K562 (cell line): ENCODE measurements around the gene TTC39B. TPM values are rescaled to one million over a fixed set of nuclear protein-coding genes. Genes with fewer than 3 reads are reported as not detected.

Experiments used
- CCAR2 ChIP-seq: fragments of 200-400 bp; formaldehyde crosslinking; IDR thresholded peaks from 2 replicates; pipeline ENCODE4 v1.6.1; 2017; ENCODE audit warnings: mild to moderate bottlenecking, low read depth, low read length
- CHD2 ChIP-seq: IDR thresholded peaks from 2 replicates; pipeline ENCODE4 v1.6.1; 2011; ENCODE audit warnings: low read depth, low read length
- CHD4 ChIP-seq: fragments of 200-600 bp; sonication (generic); IDR thresholded peaks from 3 replicates; pipeline ENCODE4 v1.6.1; 2012; ENCODE audit warnings: low read depth, mild to moderate bottlenecking, mixed read lengths, low read length, inconsistent platforms; ENCODE audit not compliant: insufficient read depth, insufficient replicate concordance, poor library complexity, severe bottlenecking
- ERF ChIP-seq: fragments of 450-650 bp; formaldehyde crosslinking; IDR thresholded peaks from 2 replicates; pipeline ENCODE4 v1.4.0; 2020; ENCODE audit warnings: mild to moderate bottlenecking, mixed read lengths
- HCFC1 ChIP-seq: IDR thresholded peaks from 2 replicates; pipeline ENCODE4 v1.6.1; 2012; ENCODE audit warnings: low read depth, low read length, improper control_type of control experiment
- KAT2B ChIP-seq: IDR thresholded peaks from one replicate; pipeline ENCODE4 v1.6.1; 2012; ENCODE audit warnings: low read depth, mild to moderate bottlenecking, control low read depth, inconsistent platforms, low read length, moderate library complexity
- KAT8 ChIP-seq: fragments of 450-650 bp; IDR thresholded peaks from 2 replicates; pipeline ENCODE4 v1.6.1; 2016; ENCODE audit warnings: low read depth, mild to moderate bottlenecking
- MAFK ChIP-seq: IDR thresholded peaks from 2 replicates; pipeline ENCODE4 v1.6.1; 2011; ENCODE audit warnings: low read length, improper control_type of control experiment
- NEUROD1 ChIP-seq: fragments of 150-350 bp; IDR thresholded peaks from 2 replicates; pipeline ENCODE4 v1.6.1; 2014; ENCODE audit warnings: borderline replicate concordance, low read length, low read depth; ENCODE audit not compliant: partially characterized antibody
- PCBP1 ChIP-seq: fragments of 200-400 bp; formaldehyde crosslinking; IDR thresholded peaks from 2 replicates; pipeline ENCODE4 v1.6.1; 2018; ENCODE audit warnings: mild to moderate bottlenecking, low read depth, low read length; ENCODE audit not compliant: poor library complexity, severe bottlenecking
- RBM14 ChIP-seq: fragments of 200-400 bp; formaldehyde crosslinking; IDR thresholded peaks from 2 replicates; pipeline ENCODE4 v1.6.1; 2018; ENCODE audit warnings: low read depth, mild to moderate bottlenecking, low read length, moderate library complexity, borderline replicate concordance; ENCODE audit not compliant: insufficient read depth
- SAFB2 ChIP-seq: fragments of 200-400 bp; formaldehyde crosslinking; IDR thresholded peaks from 2 replicates; pipeline ENCODE4 v1.6.1; 2018; ENCODE audit warnings: borderline replicate concordance, low read length, low read depth, moderate library complexity; ENCODE audit not compliant: severe bottlenecking
- SMC3 ChIP-seq: conservative IDR thresholded peaks from 2 replicates; pipeline ENCODE4 v1.6.1; 2011; ENCODE audit warnings: low read depth, low read length, improper control_type of control experiment; ENCODE audit not compliant: insufficient read depth
- SNIP1 ChIP-seq: fragments of 450-650 bp; IDR thresholded peaks from 2 replicates; pipeline ENCODE4 v1.7.1; 2017; ENCODE audit warnings: low read depth, mild to moderate bottlenecking
- XRCC3 ChIP-seq: fragments of 450-650 bp; IDR thresholded peaks from 2 replicates; pipeline ENCODE4 v1.6.1; 2017; ENCODE audit warnings: mild to moderate bottlenecking, moderate library complexity
- YY1 ChIP-seq, 3 experiments: IDR thresholded peaks; 2 replicates each; pipeline ENCODE4 v1.6.1; 2011; ENCODE audit warnings: low read length in 2 of 3, mild to moderate bottlenecking in 2 of 3, moderate library complexity in 2 of 3, borderline replicate concordance in 1 of 3, control low read depth in 1 of 3, low read depth in 1 of 3; ENCODE audit not compliant: insufficient read depth in 3 of 3, insufficient replicate concordance in 2 of 3, control insufficient read depth in 1 of 3, insufficient read length in 1 of 3; ENCODE audit errors: extremely low read depth in 1 of 3
- ZBTB17 ChIP-seq: fragments of 450-650 bp; formaldehyde crosslinking; IDR thresholded peaks from 2 replicates; pipeline ENCODE4 v1.4.0; 2020; ENCODE audit warnings: mild to moderate bottlenecking
- ZFP30 ChIP-seq: fragments of 250-450 bp; sonication (Bioruptor Pico); IDR thresholded peaks from 2 replicates; pipeline ENCODE4 v1.8.0; 2022; ENCODE audit warnings: moderate library complexity, mild to moderate bottlenecking, inconsistent platforms, borderline replicate concordance
- polyA plus RNA-seq, 8 experiments: library from polyadenylated mRNA; depleted of rRNA in 4 of 8; stranded (reverse) in 5 of 8; unstranded in 3 of 8; fragments of >200 nt; fragmentation: Nextera tagmentation in 2 of 8; fragmentation: Illumina TruSeq in 1 of 8; extraction: Ambion mirVana in 2 of 8; extraction: Trizol in 1 of 8; gene quantifications; 2 replicates each; pipeline versions ENCODE4 v1.2.1 to v1.2.3, GENCODE V29; 2011 to 2014; ENCODE audit warnings: inconsistent platforms in 1 of 8, missing spikeins in 1 of 8
- total RNA-seq, 7 experiments: library from RNA; depleted of rRNA in 6 of 7; stranded (reverse); fragments of >200 nt in 6 of 7; fragmentation: Illumina TruSeq in 2 of 7; extraction: Trizol in 2 of 7; gene quantifications; 2 replicates each; pipeline versions ENCODE4 v1.2.1 to v1.2.3, GENCODE V29; 2011 to 2021; ENCODE audit warnings: low replicate concordance in 1 of 7
- TF ChIP-seq, protein P1 (sequence below), 2 experiments: fragments of 450-650 bp; formaldehyde crosslinking in 1 of 2; IDR thresholded peaks; 2 replicates each; pipeline versions ENCODE4 v1.4.0 to v1.6.1; 2014 to 2020; ENCODE audit warnings: mild to moderate bottlenecking in 2 of 2, borderline replicate concordance in 1 of 2, low read depth in 1 of 2

The TTC39B gene
- total and polyA plus RNA-seq, 9 of the 15 experiments (the other 6 are each of a cell fraction or from before 2014, with no cell fraction given): 0.32 to 1.2 (median 0.95) TPM

DNA sequence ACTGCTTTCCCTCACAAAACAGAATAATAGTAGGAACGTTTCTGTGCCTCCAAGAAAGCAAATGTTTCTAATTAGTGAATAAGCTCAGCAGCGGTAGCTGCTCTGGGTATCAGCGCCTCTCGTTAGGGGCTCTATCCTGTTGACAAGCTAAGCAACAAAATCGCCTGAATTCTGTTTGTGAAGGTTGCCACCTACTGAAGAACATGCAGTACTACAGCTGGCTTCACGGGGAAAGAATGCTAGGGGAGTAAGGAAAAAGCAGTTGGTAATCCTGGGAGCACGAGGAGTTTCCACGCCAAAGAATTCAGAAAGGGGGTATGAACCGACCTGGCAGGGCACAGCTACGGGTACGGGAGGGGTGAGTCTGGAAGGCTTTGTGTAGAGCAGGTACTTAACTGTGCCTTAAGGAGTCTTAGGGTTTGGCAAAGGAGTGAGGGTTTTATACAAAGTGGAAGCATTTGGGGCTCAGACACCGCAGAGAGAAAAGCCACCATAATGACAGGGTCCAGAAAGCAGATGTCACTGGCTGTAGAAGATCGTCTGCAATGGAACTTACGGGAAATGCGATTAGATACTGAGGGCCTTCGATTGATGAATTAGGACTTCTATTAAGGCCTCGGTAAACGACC, 171.7 kb downstream of the TTC39B start (continued):
- TF ChIP-seq, protein P1, sequence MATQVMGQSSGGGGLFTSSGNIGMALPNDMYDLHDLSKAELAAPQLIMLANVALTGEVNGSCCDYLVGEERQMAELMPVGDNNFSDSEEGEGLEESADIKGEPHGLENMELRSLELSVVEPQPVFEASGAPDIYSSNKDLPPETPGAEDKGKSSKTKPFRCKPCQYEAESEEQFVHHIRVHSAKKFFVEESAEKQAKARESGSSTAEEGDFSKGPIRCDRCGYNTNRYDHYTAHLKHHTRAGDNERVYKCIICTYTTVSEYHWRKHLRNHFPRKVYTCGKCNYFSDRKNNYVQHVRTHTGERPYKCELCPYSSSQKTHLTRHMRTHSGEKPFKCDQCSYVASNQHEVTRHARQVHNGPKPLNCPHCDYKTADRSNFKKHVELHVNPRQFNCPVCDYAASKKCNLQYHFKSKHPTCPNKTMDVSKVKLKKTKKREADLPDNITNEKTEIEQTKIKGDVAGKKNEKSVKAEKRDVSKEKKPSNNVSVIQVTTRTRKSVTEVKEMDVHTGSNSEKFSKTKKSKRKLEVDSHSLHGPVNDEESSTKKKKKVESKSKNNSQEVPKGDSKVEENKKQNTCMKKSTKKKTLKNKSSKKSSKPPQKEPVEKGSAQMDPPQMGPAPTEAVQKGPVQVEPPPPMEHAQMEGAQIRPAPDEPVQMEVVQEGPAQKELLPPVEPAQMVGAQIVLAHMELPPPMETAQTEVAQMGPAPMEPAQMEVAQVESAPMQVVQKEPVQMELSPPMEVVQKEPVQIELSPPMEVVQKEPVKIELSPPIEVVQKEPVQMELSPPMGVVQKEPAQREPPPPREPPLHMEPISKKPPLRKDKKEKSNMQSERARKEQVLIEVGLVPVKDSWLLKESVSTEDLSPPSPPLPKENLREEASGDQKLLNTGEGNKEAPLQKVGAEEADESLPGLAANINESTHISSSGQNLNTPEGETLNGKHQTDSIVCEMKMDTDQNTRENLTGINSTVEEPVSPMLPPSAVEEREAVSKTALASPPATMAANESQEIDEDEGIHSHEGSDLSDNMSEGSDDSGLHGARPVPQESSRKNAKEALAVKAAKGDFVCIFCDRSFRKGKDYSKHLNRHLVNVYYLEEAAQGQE (IDR thresholded peaks at IDR 0.05; ENCODE audit: borderline replicate concordance): peak; percentile 46; the same call in 1 of the 2 replicates
- TF ChIP-seq, protein P1 (CRISPR knock-in tag; IDR thresholded peaks at IDR 0.05; ENCODE audit: low read depth): no peak
- TF ChIP-seq CCAR2: no peak
- no peak for TF ChIP-seq ZFP30 (CRISPR knock-in tag)
- no peak for TF ChIP-seq MAFK
- TF ChIP-seq KAT8: no peak
- no peak for TF ChIP-seq RBM14
- TF ChIP-seq SNIP1: no peak
- TF ChIP-seq SAFB2: no peak
- no peak for TF ChIP-seq YY1 (IDR thresholded peaks at IDR 0.05; ENCODE audit: borderline replicate concordance in 1 of 3, control insufficient read depth in 1 of 3, extremely low read depth in 1 of 3, insufficient read depth in 3 of 3, insufficient read length in 1 of 3, insufficient replicate concordance in 2 of 3, low read depth in 1 of 3, low read length in 2 of 3)
- no peak for TF ChIP-seq HCFC1
- no peak for TF ChIP-seq KAT2B
- no peak for TF ChIP-seq CHD4
- no peak for TF ChIP-seq PCBP1
- TF ChIP-seq NEUROD1: no peak
- 0 out of 2 replicates have a peak, but pooled peaks have one; percentile 34 for TF ChIP-seq SMC3
- no peak for TF ChIP-seq CHD2
- no peak for TF ChIP-seq ZBTB17 (CRISPR knock-in tag)
- no peak for TF ChIP-seq ERF (CRISPR knock-in tag)
- TF ChIP-seq XRCC3: no peak
